Activated T-cell treated with anti-CD3 and anti-CD28 coated beads, Interleukin-2, amount 50 U/mL, for 24 hours (primary cell): ENCODE results near the gene MLC1.

Source experiments
- DNase-seq: peaks from one replicate; pipeline ENCODE4 v3.0.0-alpha.2; 2020
- H3K27ac Mint-ChIP-seq: 2 replicates; pipeline ENCODE4 v1.8.0; 2020; ENCODE audit warnings: mild to moderate bottlenecking, mixed read lengths
- H3K27me3 Mint-ChIP-seq: 2 replicates; pipeline ENCODE4 v1.8.0; 2020; ENCODE audit warnings: mixed read lengths
- H3K36me3 Mint-ChIP-seq: 2 replicates; pipeline ENCODE4 v1.8.0; 2020; ENCODE audit warnings: low read depth, mixed read lengths
- H3K4me1 Mint-ChIP-seq: 2 replicates; pipeline ENCODE4 v1.8.0; 2020; ENCODE audit warnings: low read depth, mixed read lengths
- H3K4me3 Mint-ChIP-seq: 2 replicates; pipeline ENCODE4 v1.8.0; 2020; ENCODE audit warnings: mild to moderate bottlenecking, moderate library complexity, mixed read lengths
- H3K9me3 Mint-ChIP-seq: 2 replicates; pipeline ENCODE4 v1.8.0; 2020; ENCODE audit warnings: mixed read lengths

MLC1 gene

GRCh38 chr22:50048061-50048765 lies 37.0 kb downstream of the MLC1 start:
- DNase-seq, result no peak
- Mint-ChIP-seq H3K4me3 (no peak overlapping the region), H3K36me3 (no peaks in the 10 kb centered on the region), H3K9me3 (no peaks in the 10 kb centered on the region), H3K4me1 (peaks cover 8% of the 10 kb centered on the region), H3K27ac (no peak overlapping the region), H3K27me3 (peaks cover 16% of the 10 kb centered on the region)

GRCh38 chr22:50047346-50047745 lies 37.9 kb downstream of the MLC1 start:
- Mint-ChIP-seq H3K9me3 (no peaks in the 10 kb centered on the region), H3K4me3 (no peak overlapping the region), H3K4me1 (peaks cover 8% of the 10 kb centered on the region), H3K27ac (no peak overlapping the region), H3K27me3 (peaks cover 24% of the 10 kb centered on the region), H3K36me3 (no peaks in the 10 kb centered on the region)
- DNase-seq, result no peak

- peaks cover 8% of the 10 kb centered on the region for H3K4me1 Mint-ChIP-seq
- peaks cover 24% of the 10 kb centered on the region for H3K27me3 Mint-ChIP-seq
- no peaks in the 10 kb centered on the region for H3K9me3 Mint-ChIP-seq
- no peak for DNase-seq
- no peak overlapping the region for H3K4me3 Mint-ChIP-seq
- no peak overlapping the region for H3K27ac Mint-ChIP-seq
- H3K36me3 Mint-ChIP-seq, result no peaks in the 10 kb centered on the region
Observed at GRCh38 chr22:50046481-50047245, 38.6 kb downstream of the MLC1 start.

- Mint-ChIP-seq H3K27ac (no peak overlapping the region), H3K4me1 (peaks cover 8% of the 10 kb centered on the region), H3K36me3 (no peaks in the 10 kb centered on the region), H3K9me3 (no peaks in the 10 kb centered on the region), H3K27me3 (peaks cover 24% of the 10 kb centered on the region), H3K4me3 (no peak overlapping the region)
- no peak for DNase-seq
Observed at GRCh38 chr22:50046019-50046415, 39.2 kb downstream of the MLC1 start.

- H3K4me3 Mint-ChIP-seq, result no peak overlapping the region
- peaks cover 24% of the 10 kb centered on the region for H3K27me3 Mint-ChIP-seq
- no peak for DNase-seq
- no peak overlapping the region for H3K27ac Mint-ChIP-seq
- H3K36me3 Mint-ChIP-seq, result no peaks in the 10 kb centered on the region
- H3K4me1 Mint-ChIP-seq, result peaks cover 8% of the 10 kb centered on the region
- no peaks in the 10 kb centered on the region for H3K9me3 Mint-ChIP-seq
Observed at GRCh38 chr22:50045211-50046018, 39.8 kb downstream of the MLC1 start.

GRCh38 chr22:50044485-50045118 lies 40.6 kb downstream of the MLC1 start:
- no peak overlapping the region for H3K4me3 Mint-ChIP-seq
- DNase-seq, result no peak
- H3K9me3 Mint-ChIP-seq, result no peaks in the 10 kb centered on the region

GRCh38 chr22:50041361-50042065 lies 43.7 kb downstream of the MLC1 start:
- DNase-seq, result no peak
- peaks cover 8% of the 10 kb centered on the region for H3K4me1 Mint-ChIP-seq
- H3K4me3 Mint-ChIP-seq, result no peak overlapping the region
- H3K27ac Mint-ChIP-seq, result no peak overlapping the region
- peaks cover 24% of the 10 kb centered on the region for H3K27me3 Mint-ChIP-seq
- H3K9me3 Mint-ChIP-seq, result peaks cover 3% of the 10 kb centered on the region
- no peaks in the 10 kb centered on the region for H3K36me3 Mint-ChIP-seq

More at GRCh38 chr22:50044485-50045118, 40.6 kb downstream of the MLC1 start:
- no peak overlapping the region for H3K27ac Mint-ChIP-seq
- peaks cover 24% of the 10 kb centered on the region for H3K27me3 Mint-ChIP-seq
- peaks cover 8% of the 10 kb centered on the region for H3K4me1 Mint-ChIP-seq
- H3K36me3 Mint-ChIP-seq, result no peaks in the 10 kb centered on the region

GRCh38 chr22:50040717-50041116 lies 44.5 kb downstream of the MLC1 start:
- Mint-ChIP-seq H3K9me3 (peaks cover 3% of the 10 kb centered on the region), H3K4me3 (no peak overlapping the region), H3K27me3 (peaks cover 24% of the 10 kb centered on the region), H3K36me3 (no peaks in the 10 kb centered on the region), H3K4me1 (peaks cover 8% of the 10 kb centered on the region), H3K27ac (no peak overlapping the region)
- DNase-seq, result no peak

GRCh38 chr22:50039669-50040443 lies 45.4 kb downstream of the MLC1 start:
- H3K27me3 Mint-ChIP-seq, result peaks cover 25% of the 10 kb centered on the region
- H3K4me3 Mint-ChIP-seq, result no peak overlapping the region
- H3K9me3 Mint-ChIP-seq, result peaks cover 3% of the 10 kb centered on the region
- no peak for DNase-seq
- H3K4me1 Mint-ChIP-seq, result peaks cover 8% of the 10 kb centered on the region
- no peak overlapping the region for H3K27ac Mint-ChIP-seq
- H3K36me3 Mint-ChIP-seq, result no peaks in the 10 kb centered on the region

GRCh38 chr22:50035976-50036724 lies 49.1 kb downstream of the MLC1 start:
- Mint-ChIP-seq H3K4me1 (no peaks in the 10 kb centered on the region), H3K9me3 (peaks cover 3% of the 10 kb centered on the region), H3K36me3 (no peaks in the 10 kb centered on the region), H3K27ac (no peak overlapping the region), H3K4me3 (no peak overlapping the region), H3K27me3 (peaks cover 6% of the 10 kb centered on the region)
- no peak for DNase-seq

- Mint-ChIP-seq H3K27ac (no peak overlapping the region), H3K9me3 (peaks cover 3% of the 10 kb centered on the region), H3K4me1 (no peaks in the 10 kb centered on the region), H3K4me3 (no peak overlapping the region), H3K27me3 (peaks cover 6% of the 10 kb centered on the region), H3K36me3 (no peaks in the 10 kb centered on the region)
- DNase-seq, result no peak
Observed at GRCh38 chr22:50035131-50035881, 49.9 kb downstream of the MLC1 start.
